Measurements from ENCODE around the gene TMEM248. TPM values are rescaled to one million over a fixed set of nuclear protein-coding genes. Genes with fewer than 3 reads are reported as not detected.

Gene TMEM248
- total and polyA plus RNA-seq, 2 of the 13 experiments (the other 11 are each of a cell fraction or from before 2014, with no cell fraction given): 54.3 to 109 TPM

- no peaks in the 10 kb centered on the region; a peak in 1 of 5 replicates for H3K36me3 ChIP-seq (replicated peaks in 1 of 2; ENCODE audit: control insufficient read depth in 1 of 2, insufficient read depth in 2 of 2, low read length in 2 of 2)
- intact Hi-C loops (cut with micrococcal nuclease; ENCODE audit: unreplicated experiment) (no loop called here), in situ Hi-C loops (cut with HindIII; ENCODE audit: extremely low pct_ligation_motif_present, low pct_unique_long_range_greater_than_20kb) (no loop called here)
- BruUV-seq (replicated peaks): no TSS peak
- ChIA-PET POLR2A (interaction anchor here (1.5 kb wide), 1 partner anchor 76 kb away, joined by 6 read pairs; the partner anchor contains the start of gene SBDS), CTCF (ENCODE audit: low intra/inter-chr PET ratio, low total read pairs) (no interaction called here)
- no peak overlapping the region for H3K27ac ChIP-seq (ENCODE audit: extremely low read length, insufficient read depth, low read length)
- H3K9me3 ChIP-seq (ENCODE audit: low read length): no peaks in the 10 kb centered on the region
- no peak overlapping the region for H2AFZ ChIP-seq (ENCODE audit: low read length)
- WGBS (ENCODE audit: low lambda C conversion rate): 98% methylated on average over 4 of the region's 4 CpGs
- peaks cover 30% of the 10 kb centered on the region for H3K79me2 ChIP-seq (ENCODE audit: insufficient read depth, low read length)
- peaks cover 36% of the 10 kb centered on the region for H3K4me1 ChIP-seq (ENCODE audit: insufficient read depth, low read length)
- no peak for FAIRE-seq
- H3K4me3 ChIP-seq (replicated peaks in 1 of 3; ENCODE audit: insufficient read depth in 1 of 3, low read depth in 2 of 3, low read length in 3 of 3): no peak overlapping the region
- ATAC-seq: no peak
- no peaks in the 10 kb centered on the region for H4K20me1 ChIP-seq (ENCODE audit: insufficient read depth, low read length)
- TF ChIP-seq ZNF687 (CRISPR knock-in tag; IDR thresholded peaks at IDR 0.05) (no peak), ZNF770 (CRISPR knock-in tag; IDR thresholded peaks at IDR 0.05) (peak; percentile 88)
- H3K4me2 ChIP-seq (ENCODE audit: low read depth, low read length): peak overlapping the region; percentile 76; the same call in 1 of the 2 replicates
- DNase-seq (ENCODE audit: low spot score): no peak
- H3K9ac ChIP-seq (ENCODE audit: insufficient read depth, low read depth, low read length): no peak overlapping the region
- H3K27me3 ChIP-seq (ENCODE audit: control insufficient read depth in 1 of 2, insufficient read depth in 2 of 2, low read length in 2 of 2): no peaks in the 10 kb centered on the region; a peak in 1 of 5 replicates
Measured at GRCh38 chr7:66919704-66920103, 1.3 kb upstream of the TMEM248 start.
